Embryonic facial prominence (tissue), 1 donor: ENCODE measurements around the gene SPRYD3.
"Not testable (repeated sequence)": the region's sequence is repeated elsewhere in the genome, so short reads cannot be mapped to it uniquely, and the experiment has no call there.

Experiments
- DNase-seq: peaks from one replicate; pipeline ENCODE4 v3.0.0-alpha.2; 2016; ENCODE audit errors: extremely low spot score

Gene SPRYD3, protein sequence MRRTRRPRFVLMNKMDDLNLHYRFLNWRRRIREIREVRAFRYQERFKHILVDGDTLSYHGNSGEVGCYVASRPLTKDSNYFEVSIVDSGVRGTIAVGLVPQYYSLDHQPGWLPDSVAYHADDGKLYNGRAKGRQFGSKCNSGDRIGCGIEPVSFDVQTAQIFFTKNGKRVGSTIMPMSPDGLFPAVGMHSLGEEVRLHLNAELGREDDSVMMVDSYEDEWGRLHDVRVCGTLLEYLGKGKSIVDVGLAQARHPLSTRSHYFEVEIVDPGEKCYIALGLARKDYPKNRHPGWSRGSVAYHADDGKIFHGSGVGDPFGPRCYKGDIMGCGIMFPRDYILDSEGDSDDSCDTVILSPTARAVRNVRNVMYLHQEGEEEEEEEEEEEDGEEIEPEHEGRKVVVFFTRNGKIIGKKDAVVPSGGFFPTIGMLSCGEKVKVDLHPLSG

GRCh38 chr12:53079226-53080117 is at the start of gene SPRYD3:
Gene SPRYD3, minus strand, starts transcription at chr12:53079390. Its CDS starts 57 bp downstream, at chr12:53079333.
- peak; percentile 94 for DNase-seq

GRCh38 chr12:53127169-53127568 is 48.0 kb upstream of the SPRYD3 start:
- DNase-seq = no peak

GRCh38 chr12:53124352-53124723 is 45.1 kb upstream of the SPRYD3 start:
- DNase-seq = no peak

- no peak for DNase-seq
These were observed 44.6 kb upstream of the SPRYD3 start for GRCh38 chr12:53123578-53124351.

GRCh38 chr12:53122961-53123468 is 43.8 kb upstream of the SPRYD3 start:
- DNase-seq = no peak

DNA sequence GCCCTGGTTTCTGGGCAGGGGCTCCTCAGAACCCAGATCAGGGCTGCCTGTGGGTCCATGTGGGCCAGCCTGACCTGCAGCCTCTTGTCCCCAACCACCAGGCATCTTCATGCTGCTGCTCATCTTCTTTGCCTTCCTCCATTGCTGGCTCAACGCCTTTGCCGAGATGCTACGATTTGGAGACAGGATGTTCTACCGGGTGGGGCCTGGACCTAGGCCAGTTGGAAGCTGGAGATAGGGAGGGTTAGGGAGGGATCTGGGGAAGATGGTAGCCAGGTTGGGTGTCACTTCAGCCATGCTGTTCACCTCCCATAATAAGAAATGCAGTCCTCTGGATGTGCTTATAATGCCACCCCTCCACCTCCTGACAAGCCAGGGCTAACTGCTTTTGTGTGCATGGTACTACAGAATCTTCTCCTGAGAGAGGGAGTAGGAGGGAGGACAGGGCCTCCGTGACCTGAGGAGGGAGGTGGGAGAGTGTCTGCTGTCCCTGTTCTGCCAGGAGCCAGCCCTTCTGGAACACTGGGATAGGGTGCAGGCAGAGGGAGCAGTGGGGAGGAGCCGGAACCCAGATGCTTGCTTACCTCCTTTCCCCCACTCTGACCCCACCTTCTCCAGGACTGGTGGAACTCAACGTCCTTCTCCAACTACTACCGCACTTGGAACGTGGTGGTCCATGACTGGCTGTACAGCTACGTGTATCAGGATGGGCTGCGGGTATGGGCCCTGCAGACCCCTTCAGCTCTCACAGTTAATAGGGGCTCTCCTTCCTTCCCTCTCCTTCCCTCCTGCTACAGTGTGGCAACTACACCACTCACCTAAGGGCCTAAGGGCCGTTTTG is 41.7 kb upstream of the SPRYD3 start:
- no peak for DNase-seq

GRCh38 chr12:53118751-53119300 is 39.6 kb upstream of the SPRYD3 start:
- no peak for DNase-seq

DNA sequence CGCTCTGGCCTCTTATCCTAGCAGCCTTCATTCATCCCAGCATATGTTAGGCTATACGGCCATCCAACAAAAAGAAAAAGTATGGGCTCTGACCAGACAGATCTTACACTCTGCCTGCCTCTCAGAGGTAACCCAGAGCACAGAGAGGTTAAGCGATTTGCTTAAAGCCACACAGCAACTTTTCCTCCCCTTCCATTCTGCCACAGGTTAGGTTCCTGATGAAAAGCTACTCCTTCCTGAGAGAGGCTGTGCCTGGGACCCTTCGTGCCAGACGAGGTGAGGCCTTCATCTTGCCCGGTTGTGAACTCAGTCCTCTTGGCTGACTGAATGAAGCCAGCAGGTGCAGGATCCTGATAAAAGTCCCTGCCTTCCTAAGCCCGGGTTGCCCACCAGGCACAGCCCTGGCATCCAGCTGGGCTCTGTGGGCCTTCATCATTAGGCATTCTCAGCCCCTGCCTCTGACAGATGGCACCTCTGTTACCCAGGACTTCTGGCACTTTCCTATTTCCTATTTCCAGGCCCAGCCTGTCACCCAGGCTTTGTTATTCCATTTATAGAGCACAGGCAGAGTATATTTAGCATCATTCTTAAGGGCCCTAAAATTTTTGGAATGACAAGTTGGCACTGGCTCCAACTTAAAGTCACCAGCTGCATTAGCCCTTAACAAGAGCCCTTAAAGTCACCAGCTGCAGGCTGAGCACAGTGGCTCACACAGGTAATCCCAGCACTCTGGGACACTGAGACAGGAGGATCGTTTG is 36.9 kb upstream of the SPRYD3 start:
- no peak for DNase-seq

DNA sequence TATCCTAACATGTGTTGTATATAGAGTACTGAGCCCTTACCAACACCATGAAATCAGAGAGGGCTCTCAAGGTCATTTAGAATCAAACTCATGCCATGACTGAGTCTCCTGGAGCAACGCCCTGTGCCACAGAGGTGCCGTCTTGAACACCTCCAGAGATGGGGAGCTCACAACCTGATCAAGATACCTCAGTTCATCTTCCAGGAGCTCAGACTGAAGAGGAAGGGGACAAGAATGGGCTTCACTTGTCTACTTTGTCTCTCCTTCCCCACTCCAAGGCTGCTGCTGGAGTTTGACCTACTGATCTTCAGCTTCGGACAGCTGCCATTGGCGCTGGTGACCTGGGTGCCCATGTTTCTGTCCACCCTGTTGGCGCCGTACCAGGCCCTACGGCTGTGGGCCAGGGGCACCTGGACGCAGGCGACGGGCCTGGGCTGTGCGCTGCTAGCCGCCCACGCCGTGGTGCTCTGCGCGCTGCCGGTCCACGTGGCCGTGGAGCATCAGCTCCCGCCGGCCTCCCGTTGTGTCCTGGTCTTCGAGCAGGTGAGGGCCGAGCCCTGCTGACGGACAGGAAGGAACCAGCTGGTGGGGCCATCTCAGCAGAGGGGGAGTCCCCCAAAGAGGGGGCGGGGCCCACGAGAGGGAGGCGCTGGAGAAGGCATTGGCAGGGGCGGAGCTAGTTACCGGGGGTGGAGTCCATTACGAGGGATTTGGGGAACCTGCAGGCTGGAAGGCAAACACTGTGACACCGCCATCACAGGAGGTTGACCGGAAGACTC is 36.1 kb upstream of the SPRYD3 start:
- no peak for DNase-seq

DNA sequence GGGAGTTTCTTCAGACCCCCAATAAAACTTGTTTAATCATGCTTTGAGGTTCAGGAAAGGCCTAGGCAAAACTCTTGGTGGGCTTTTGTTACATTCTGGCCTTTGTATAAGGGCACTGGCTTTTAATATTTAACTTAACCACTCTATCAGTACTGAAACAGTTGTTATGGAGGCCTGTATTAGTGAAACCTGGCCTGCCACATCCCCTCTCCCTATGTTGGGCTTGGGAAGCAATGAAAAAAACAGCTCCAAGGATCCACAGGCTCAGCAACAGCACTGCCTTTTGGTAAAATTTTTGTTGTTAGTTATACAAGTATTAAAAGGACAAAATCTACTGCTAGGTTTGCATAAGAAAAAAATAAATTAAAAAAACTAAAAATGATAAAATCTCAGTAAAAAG is 34.8 kb upstream of the SPRYD3 start:
- DNase-seq = no peak

DNA sequence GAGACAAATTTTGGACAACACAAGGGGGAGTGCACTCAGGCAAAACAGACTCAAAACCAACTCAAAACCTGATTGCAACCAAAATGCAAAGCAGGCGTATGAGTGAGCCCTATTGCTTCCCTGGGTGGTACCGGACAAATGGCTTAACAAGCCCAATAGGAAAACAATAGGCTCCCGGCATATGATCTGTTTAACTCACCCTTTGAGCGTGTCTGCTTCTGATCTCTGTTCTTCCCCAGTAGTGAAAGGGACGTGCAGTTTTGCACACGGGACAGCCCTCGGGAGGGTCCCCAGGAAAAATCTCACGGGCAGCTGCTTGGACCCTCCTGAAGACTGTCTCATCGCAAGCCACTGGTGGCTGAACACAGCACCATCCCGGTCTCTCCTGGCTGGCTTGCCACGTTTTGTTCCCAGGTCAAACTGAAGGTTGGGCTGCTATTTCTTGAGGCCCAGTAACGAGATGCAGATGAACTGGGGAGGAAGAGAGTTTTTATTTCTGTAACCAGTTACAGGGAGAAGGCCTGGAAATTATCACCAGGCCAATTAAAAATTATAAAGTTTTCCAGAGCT is 34.0 kb upstream of the SPRYD3 start:
- DNase-seq = no peak

- not testable (repeated sequence) for DNase-seq
These were observed 33.2 kb upstream of the SPRYD3 start for GRCh38 chr12:53112431-53112830.

GRCh38 chr12:53107122-53107521 is 27.9 kb upstream of the SPRYD3 start:
- no peak for DNase-seq

GRCh38 chr12:53105712-53106439 is 26.7 kb upstream of the SPRYD3 start:
- no peak for DNase-seq

DNA sequence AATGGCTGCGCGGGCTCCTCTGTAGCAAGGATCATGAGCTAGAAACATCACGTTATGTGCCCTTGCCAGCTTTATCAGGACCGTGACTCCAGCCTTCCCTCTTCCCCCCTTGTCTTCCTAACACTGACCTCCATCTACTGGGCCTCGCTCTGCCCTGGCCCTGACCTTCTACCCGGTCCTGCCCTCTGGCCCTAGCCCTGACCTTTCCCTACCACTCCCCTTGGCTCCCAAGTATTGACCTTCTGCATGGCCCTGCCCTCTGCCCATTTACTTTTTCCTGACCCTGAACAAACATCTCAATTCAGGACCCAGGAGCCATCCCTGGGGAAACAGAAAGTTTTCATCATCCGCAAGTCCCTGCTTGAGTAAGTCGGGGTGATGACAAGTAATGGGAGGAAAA is 26.1 kb upstream of the SPRYD3 start:
- DNase-seq = no peak

DNA sequence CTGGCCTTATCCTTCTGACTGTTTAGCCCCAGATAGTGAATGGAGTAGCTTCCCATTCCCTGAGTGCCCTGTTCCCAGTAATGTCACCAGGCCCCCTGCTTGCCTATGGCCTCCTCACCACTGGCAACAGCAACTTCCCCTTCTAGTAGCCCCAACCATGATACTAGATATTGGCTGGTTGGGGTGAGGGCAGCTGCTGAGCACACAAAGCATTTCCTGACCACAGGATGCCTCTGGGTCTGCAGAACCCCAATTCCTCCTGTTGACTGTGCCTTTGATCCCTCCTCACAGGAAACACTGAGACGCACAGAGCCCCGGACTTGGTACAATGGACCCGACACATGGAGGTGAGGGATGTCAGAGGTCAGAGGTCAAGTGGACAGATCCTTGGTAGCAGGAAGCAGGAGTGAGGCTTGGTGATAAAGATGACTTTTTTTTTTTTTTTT is 24.7 kb upstream of the SPRYD3 start:
- DNase-seq = no peak

GRCh38 chr12:53102883-53103807 is 24.0 kb upstream of the SPRYD3 start, which contains the start of gene SOAT2:
Gene SOAT2, plus strand, starts transcription at chr12:53103486. Its CDS starts 92 bp downstream, at chr12:53103578.
- no peak for DNase-seq
